ENCODE measurements around the gene LPCAT3. TPM values are rescaled to one million over a fixed set of nuclear protein-coding genes. Genes with fewer than 3 reads are reported as not detected.
A peak's percentile ranks its signal among the peaks of the same experiment; 100 is the strongest.

LPCAT3 gene
- total RNA-seq, 1 donor from 2014 or later, result 40.2 TPM

DNA sequence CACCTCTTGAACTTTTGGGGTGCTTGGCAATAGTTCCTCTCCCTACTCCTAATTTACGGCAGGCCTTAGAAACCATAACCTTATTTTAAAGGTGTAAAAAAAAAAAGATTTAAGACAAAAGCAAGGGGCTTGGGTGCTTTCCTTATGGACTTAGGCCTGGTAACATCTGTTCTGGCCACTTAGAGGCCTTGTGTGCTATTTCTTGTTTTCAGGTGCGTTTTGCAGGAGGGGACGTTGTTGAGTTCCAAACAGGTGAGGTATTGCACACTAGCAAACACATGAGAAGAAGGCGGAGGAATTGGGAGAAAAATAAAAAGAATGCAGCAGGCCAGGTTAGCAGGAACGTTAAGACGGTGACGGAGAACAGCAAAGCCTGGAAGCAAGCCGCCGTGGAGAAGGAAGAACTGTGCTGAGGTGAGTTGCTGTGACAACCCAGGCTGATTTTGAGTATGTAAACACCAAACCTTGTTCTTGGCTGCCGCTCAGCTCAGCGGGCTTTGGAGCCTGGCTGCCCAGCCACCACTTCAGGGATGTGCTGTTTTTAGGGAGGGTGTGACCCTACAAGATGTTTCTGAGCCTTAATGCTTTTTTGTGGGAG, 30.2 kb downstream of the LPCAT3 start:
- Mint-ChIP-seq H3K27ac (ENCODE audit: unreplicated experiment) (no peak overlapping the region), H3K36me3 (ENCODE audit: low read depth, unreplicated experiment) (peaks cover 6% of the 10 kb centered on the region), H3K4me1 (ENCODE audit: unreplicated experiment) (no peaks in the 10 kb centered on the region), H3K4me3 (ENCODE audit: unreplicated experiment) (no peak overlapping the region), H3K27me3 (ENCODE audit: unreplicated experiment) (no peaks in the 10 kb centered on the region), H3K9me3 (ENCODE audit: unreplicated experiment) (no peaks in the 10 kb centered on the region)
- DNase-seq (ENCODE audit: low spot score), result no peak
- TF ChIP-seq CTCF (IDR thresholded peaks at IDR 0.05; ENCODE audit: unreplicated experiment), result no peak

DNA sequence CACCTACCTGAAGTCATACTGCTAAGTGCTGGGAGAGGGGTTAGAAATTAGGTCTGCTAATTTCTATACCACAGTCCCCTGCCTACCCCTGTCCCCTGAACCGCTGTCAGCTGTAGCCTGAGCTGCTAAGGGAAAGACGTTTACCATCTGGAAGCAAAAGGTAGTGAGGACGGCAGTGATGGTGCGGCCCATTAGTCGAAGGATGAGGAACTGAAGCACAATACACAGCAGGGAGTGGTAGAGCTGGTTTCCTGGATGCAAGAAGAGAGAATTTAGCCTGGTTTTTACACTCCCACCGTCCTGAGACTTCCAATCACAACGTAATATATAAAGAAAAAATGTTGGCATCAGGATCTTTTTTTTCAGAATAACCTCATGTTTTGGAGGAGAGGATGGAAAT, 35.7 kb downstream of the LPCAT3 start:
- no peak overlapping the region for H3K27ac Mint-ChIP-seq (ENCODE audit: unreplicated experiment)
- H3K4me3 Mint-ChIP-seq (ENCODE audit: unreplicated experiment), result no peak overlapping the region
- peaks cover 20% of the 10 kb centered on the region for H3K36me3 Mint-ChIP-seq (ENCODE audit: low read depth, unreplicated experiment)
- H3K9me3 Mint-ChIP-seq (ENCODE audit: unreplicated experiment), result no peaks in the 10 kb centered on the region
- H3K27me3 Mint-ChIP-seq (ENCODE audit: unreplicated experiment), result no peaks in the 10 kb centered on the region
- no peak for DNase-seq (ENCODE audit: low spot score)
- no peak for TF ChIP-seq CTCF (IDR thresholded peaks at IDR 0.05; ENCODE audit: unreplicated experiment)
- no peaks in the 10 kb centered on the region for H3K4me1 Mint-ChIP-seq (ENCODE audit: unreplicated experiment)

- H3K36me3 Mint-ChIP-seq (ENCODE audit: low read depth, unreplicated experiment), result peaks cover 28% of the 10 kb centered on the region
- H3K4me1 Mint-ChIP-seq (ENCODE audit: unreplicated experiment), result no peaks in the 10 kb centered on the region
- H3K27ac Mint-ChIP-seq (ENCODE audit: unreplicated experiment), result no peak overlapping the region
- H3K27me3 Mint-ChIP-seq (ENCODE audit: unreplicated experiment), result no peaks in the 10 kb centered on the region
- DNase-seq (ENCODE audit: low spot score), result no peak
- no peaks in the 10 kb centered on the region for H3K9me3 Mint-ChIP-seq (ENCODE audit: unreplicated experiment)
- no peak for TF ChIP-seq CTCF (IDR thresholded peaks at IDR 0.05; ENCODE audit: unreplicated experiment)
- H3K4me3 Mint-ChIP-seq (ENCODE audit: unreplicated experiment), result peak overlapping the region; percentile 10
Measured at GRCh38 chr12:6981152-6982052, 36.9 kb downstream of the LPCAT3 start.

DNA sequence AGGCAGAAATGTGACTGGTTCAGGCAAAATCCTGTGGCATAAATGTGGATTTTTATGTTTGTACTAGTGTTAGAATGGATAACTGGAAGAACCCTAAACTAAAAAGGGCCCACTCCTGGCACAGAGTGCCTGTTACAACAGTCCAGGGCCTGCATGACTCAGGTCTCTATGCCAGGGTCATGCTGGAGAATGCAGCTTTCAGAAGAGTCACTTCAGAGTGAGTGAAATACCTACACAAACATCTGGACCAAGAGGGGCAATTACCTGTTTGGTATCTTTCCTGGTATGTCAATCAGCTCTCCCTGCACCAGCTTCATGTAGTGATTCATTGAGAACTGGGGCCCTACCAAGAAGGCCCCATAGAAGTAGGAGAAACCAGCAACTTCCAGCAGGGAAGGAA, 37.5 kb downstream of the LPCAT3 start:
- Mint-ChIP-seq H3K4me1 (ENCODE audit: unreplicated experiment) (no peaks in the 10 kb centered on the region), H3K27ac (ENCODE audit: unreplicated experiment) (no peak overlapping the region), H3K27me3 (ENCODE audit: unreplicated experiment) (no peaks in the 10 kb centered on the region), H3K9me3 (ENCODE audit: unreplicated experiment) (no peaks in the 10 kb centered on the region), H3K4me3 (ENCODE audit: unreplicated experiment) (no peak overlapping the region), H3K36me3 (ENCODE audit: low read depth, unreplicated experiment) (peaks cover 32% of the 10 kb centered on the region)
- TF ChIP-seq CTCF (IDR thresholded peaks at IDR 0.05; ENCODE audit: unreplicated experiment), result no peak
- DNase-seq (ENCODE audit: low spot score), result no peak

- TF ChIP-seq CTCF (IDR thresholded peaks at IDR 0.05; ENCODE audit: unreplicated experiment), result no peak
- H3K9me3 Mint-ChIP-seq (ENCODE audit: unreplicated experiment), result no peaks in the 10 kb centered on the region
- peaks cover 37% of the 10 kb centered on the region for H3K36me3 Mint-ChIP-seq (ENCODE audit: low read depth, unreplicated experiment)
- no peaks in the 10 kb centered on the region for H3K27me3 Mint-ChIP-seq (ENCODE audit: unreplicated experiment)
- H3K4me3 Mint-ChIP-seq (ENCODE audit: unreplicated experiment), result no peak overlapping the region
- no peaks in the 10 kb centered on the region for H3K4me1 Mint-ChIP-seq (ENCODE audit: unreplicated experiment)
- DNase-seq (ENCODE audit: low spot score), result no peak
- no peak overlapping the region for H3K27ac Mint-ChIP-seq (ENCODE audit: unreplicated experiment)
Measured at GRCh38 chr12:6980075-6980474, 38.2 kb downstream of the LPCAT3 start.

All from endothelial cell (in vitro differentiated cells).